ENCODE results near the gene DCC.

Gene DCC

GRCh38 chr18:52829876-52830405 is 489.9 kb downstream of the DCC start:
- DNase-seq: no peak

- no peak for DNase-seq
Measured at GRCh38 chr18:52844323-52844722, 504.3 kb downstream of the DCC start.

GRCh38 chr18:52845036-52845435 is 505.0 kb downstream of the DCC start:
- DNase-seq: no peak

- no peak for DNase-seq
Measured at GRCh38 chr18:52850031-52850560, 510.1 kb downstream of the DCC start.

GRCh38 chr18:52861558-52861957 is 521.6 kb downstream of the DCC start:
- no peak for DNase-seq

DNA sequence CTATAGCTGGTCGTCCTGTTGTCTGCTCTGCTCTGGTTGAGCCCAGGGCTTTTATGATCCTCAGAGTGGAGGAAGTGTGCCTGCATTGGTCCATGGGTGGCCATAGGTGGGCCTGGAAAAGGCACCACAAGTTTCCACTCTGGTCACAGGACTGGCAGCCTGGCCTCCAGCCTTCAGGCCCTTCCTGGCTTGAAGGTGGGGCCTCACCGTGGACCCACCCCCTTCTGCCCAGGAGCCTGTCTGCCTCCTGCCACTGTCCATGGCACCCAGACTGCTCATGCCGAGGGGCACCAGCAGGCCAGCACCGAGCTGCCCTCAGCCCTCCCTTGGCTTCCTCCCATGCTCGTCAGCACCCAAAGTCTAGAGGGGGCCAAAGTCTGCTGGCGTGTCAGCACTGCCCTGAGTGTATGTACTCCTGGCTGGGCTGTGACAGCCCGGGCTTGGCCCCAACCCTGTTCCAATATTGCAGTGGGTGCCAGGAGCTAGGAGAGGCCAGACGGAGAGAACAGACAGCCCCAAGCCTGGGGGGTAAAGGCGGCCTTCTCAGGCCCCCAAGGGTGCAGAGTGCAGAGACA is 529.4 kb downstream of the DCC start:
- DNase-seq: no peak

GRCh38 chr18:52869942-52870907 is 530.2 kb downstream of the DCC start:
- no peak for DNase-seq

GRCh38 chr18:52874774-52875173 is 534.8 kb downstream of the DCC start:
- no peak for DNase-seq

DNA sequence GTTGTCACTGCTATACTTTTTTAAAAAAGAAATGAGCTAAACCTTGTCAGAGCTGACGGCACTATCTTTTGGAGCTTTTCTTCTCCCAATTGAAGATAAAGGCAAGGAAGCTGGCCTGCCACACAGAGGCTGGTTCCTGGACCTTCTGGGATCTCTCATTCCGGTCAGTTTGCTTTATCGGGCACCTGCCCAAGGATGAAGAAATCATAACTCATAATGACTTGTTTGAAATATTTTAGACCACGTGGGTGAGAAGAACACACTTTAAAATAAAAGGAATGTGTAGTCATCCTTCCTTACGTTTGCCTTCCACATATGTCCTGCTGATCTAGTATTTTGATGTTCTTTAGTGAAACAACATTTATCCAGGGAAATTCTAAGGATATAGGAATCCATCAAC is 535.7 kb downstream of the DCC start:
- DNase-seq: no peak

DNA sequence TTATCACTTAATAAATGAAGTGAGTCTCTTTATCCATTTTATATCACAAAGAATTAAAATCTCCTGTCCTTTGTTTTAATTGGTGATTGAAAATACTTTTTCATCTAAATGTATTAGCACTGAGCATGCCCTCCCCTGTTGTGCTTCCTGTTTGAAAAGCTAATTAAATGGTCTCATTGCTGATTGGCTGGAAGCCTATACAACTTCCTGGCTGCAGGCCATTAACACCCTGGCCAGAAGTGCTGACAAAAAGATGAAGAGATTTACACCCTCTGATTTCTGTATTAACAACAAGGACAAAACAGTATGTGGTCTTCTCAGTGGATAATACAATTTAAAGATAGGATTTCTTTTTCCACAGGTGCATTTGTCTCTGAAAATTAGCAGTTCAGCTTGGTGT is 548.0 kb downstream of the DCC start:
- no peak for DNase-seq

GRCh38 chr18:52894801-52895200 is 554.8 kb downstream of the DCC start:
- DNase-seq: no peak

- no peak for DNase-seq
Measured at GRCh38 chr18:52897611-52898484, 557.9 kb downstream of the DCC start.

DNA sequence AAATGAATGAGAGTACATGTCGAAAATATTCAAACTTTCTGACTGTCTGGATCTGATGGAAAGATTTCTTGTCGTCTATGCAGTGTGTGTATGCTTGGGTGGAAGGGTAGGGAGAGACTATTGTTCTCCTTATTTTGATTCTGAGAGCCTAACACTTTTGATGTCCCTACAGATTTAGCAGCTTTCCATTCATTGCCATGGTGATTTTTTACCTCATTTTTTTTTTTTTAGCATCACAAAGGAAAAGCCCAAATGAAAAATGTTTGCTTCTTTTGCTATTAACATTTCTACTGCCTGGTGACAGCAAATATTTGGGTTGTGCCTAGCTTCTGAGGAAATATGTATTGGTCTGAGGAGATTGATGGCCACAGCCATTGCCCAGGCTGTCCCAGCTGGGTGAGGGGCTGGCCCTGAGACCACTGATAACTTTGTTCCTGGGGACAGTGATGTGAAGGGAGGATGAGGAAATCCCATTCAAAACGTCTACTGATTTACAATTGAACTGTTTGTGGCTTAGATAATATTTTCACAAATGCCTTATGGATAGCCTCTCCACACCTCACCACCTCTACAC is 558.6 kb downstream of the DCC start:
- DNase-seq: no peak

- no peak for DNase-seq
Measured at GRCh38 chr18:52902188-52902587, 562.2 kb downstream of the DCC start.

DNA sequence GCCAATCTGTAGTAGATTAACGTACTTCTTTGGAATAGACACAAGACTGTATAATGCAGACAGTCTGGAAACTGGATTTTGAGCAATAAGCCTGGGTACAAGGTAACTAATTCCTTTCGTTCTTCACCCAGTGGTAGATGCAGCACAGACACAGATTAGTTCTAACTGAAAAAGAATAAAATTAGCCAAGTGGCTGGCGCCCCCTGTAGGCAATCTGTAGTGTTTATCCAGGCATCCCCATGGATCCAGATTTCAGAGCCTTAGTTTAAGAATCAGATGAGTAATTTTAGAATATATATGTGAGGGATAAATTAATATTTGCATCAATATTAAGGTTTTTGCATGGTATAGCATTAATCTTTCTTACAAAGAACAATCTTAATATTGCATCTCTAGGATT is 563.9 kb downstream of the DCC start:
- DNase-seq: peak; percentile 26

DNA sequence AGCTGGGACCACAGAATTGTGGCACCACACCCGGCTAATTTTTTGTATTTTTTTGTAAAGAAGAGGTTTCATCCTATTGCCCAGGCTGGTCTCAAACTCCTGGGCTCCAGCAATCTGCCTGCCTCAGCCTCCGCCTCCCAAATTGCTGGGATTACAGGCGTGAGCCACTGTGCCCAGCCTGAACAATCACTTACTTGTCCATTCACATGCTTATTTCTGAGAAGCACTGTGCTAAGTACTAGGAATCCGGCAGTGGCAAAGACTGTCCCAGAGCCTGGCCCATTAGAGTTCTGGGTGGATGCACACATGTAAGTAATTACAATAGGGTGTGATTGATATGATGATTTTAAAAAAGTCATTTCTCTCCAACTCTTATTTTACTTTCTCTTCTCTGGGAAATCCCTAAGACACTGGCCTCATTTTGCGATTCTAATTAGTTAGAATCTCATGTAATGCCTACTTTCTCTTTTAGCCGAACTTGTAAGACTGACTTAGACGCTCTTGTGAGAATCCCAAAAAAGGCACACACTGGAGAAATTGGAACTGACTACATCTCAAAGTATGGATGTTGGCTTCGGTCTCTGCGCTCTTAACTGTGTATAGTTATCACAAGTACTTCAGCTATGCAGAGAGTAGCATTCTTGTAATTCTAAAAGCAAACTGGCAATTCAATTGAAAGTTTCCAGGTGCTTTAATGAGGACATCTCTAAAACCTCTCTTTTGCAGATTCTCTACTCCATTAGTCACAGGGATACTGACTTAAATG is 567.7 kb downstream of the DCC start:
- no peak for DNase-seq

DNA sequence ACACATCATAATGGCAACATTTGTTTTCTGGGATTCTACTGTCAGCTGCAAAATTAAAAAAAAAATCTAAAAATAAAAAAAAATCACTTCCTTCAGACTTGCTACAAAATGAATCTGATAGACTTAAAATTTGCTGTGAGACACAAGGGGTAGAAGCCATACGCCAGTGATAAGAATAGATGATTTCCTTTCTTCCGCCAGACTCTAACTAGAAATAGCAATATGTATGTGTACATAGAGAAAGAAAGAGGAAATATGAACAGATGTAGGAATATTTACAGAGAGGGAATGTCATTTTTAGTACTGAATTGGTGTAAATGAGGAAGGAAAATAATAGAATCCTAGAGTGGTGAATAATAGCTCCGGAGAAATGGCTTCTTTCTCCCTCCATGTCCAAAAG is 574.2 kb downstream of the DCC start:
- DNase-seq: no peak

- no peak for DNase-seq
Measured at GRCh38 chr18:52920665-52921064, 580.7 kb downstream of the DCC start.

GRCh38 chr18:52933356-52933755 is 593.4 kb downstream of the DCC start:
- DNase-seq: no peak

DNA sequence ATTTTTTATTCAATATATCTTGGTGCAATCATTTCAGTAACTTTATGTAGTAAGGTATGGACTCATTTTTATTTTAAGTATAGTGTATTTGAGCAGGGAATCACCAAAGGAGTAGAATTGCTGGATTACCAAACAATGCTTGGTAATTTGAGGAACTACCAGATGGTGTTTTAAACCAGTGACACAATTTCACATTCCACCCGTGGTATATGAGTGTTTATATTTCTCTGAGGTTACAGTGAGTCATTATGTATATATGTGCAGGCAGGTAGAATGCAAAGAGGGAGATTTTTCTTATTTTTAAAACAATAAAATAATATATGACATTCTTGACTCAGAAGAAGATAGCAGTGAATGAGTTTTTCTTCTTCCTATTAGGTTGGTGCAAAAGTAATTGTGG is 596.9 kb downstream of the DCC start:
- no peak for DNase-seq

DNA sequence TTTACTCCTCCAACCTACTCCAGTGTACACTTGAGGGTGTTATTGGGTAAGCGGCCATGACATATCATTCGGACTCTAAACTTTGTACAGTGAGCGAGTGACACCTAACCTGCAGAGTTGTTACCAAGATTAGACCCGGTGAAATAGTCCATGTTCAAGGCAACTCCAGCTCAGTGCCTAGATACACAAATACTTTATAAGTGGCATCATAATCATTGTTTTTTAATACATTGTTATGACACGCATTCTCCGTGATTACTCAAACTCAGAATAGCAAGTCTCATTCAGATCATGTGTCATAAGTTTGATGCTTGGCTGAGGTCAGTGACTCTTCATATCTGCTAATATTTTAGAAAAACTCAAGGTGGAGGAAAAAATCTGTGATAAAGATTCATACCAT is 597.8 kb downstream of the DCC start:
- no peak for DNase-seq

GRCh38 chr18:52945552-52945951 is 605.6 kb downstream of the DCC start:
- no peak for DNase-seq
